GM19099 (cell line): ENCODE results near the gene GNG4.

Source experiments
- POLR2A ChIP-seq: IDR thresholded peaks from 3 replicates; pipeline ENCODE4 v1.6.1; 2011; ENCODE audit warnings: low read depth; ENCODE audit not compliant: insufficient read length; ENCODE audit errors: extremely low read depth

The GNG4 gene

DNA sequence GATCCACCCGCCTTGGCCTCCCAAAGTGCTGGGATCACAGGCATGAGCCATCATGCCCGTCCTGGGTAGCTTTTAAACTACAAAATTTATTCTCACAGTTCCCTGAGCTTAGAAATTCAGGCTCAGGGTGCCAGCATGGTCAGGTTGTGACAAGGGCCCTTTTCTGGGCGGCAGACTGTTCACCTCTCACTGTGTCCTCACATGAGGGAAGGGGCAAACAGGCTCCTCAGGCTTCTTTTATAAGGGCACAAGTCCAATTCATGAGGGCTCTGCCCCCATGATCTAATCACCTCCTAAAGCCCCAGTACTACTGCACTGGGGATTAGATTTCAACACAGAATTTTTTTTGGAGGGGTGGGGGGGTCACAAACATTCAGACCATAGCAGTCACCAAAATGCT is 36.8 kb downstream of the GNG4 start:
- no peak for TF ChIP-seq POLR2A

DNA sequence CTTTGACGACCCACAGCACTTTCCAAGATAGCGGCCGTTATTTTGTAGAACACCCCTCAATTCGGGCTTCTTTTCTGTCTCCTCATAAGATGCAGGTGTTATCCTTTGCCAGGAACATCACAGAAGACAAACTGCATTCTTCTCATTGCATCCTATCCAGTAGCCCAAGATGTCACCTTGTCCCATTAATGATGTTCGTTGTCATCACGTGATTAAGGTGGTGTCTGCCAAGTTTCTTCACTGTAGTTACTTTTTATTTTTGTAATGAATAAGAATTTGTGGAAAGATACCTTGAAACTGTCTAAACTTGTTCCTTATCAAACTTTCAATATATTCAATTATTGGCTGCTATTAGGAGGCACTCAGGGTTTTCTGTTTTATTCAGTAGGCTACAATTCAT is 39.4 kb downstream of the GNG4 start:
- no peak for TF ChIP-seq POLR2A

DNA sequence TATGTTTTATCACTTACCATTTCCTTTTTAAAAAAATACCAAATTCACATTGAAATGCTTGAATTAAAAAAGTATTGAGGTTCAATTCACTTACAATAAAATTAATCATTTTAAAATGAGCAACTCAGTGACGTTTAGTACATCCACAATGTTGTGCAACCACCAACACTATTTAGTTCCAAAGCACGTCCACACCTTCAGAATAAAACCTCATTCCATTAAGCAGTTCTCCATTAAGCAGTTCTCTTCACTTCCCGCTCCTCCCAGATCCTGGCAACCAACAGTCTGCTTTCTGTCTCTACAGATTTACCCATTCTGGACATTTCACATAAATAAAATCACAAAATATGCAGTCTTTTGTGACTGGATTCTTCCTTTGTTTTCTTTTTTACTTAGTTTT is 41.3 kb downstream of the GNG4 start:
- TF ChIP-seq POLR2A: no peak

DNA sequence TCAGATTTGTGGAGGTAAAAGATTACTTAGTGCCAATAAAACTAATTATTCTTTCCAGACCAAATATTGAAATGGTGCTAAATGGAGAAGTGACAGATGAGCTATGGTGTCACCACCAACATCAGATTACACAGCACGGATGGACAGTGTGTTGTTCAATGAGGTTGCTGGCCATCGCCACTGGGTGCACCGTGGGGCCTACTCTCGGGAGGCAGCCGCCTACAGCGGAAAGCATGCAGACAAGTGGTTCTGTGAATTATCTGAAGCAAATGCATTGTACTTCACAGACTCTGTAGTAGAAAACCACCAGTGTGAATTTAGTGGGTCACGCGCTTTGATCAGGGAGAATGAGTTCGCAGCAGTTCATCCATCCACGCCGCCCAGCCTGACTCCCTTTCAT is 42.3 kb downstream of the GNG4 start:
- TF ChIP-seq POLR2A: no peak

DNA sequence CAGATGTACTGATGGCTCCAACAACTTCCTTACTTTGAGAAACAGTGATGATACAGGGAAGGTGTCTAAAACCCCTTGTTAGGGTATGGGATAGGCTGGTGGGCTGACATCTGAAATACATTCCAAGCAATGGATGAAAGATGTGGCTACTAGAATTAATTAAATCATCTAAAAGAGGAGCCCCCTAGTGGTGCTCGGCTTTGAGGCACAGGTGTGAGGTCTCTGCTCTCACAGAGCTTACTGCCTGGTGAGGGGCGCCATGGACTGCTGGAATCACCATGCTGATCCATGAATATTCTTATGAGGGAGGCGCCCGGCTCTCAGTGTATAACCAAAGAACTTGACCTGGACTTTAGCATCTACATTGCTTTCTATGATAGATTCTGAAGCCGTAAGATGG is 48.5 kb downstream of the GNG4 start:
- no peak for TF ChIP-seq POLR2A

DNA sequence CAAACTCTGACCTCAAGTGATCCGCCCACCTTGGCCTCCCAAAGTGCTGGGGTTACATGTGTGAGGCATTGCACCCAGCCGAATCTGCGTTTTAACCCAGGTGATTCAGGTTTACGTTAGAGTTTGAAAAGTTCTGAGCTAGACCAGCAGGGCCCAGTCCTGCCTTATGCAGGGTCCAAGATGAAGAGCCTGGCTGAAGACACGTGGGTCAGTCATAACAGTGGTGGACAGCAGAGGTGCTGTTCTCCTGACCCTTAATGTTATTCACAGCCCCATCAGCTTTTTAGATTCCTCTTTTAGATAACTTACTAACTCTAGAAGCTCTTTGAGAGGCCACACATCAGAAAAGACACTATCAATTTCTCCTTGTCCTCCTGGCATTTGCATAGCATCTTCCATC is 50.0 kb downstream of the GNG4 start:
- no peak for TF ChIP-seq POLR2A

DNA sequence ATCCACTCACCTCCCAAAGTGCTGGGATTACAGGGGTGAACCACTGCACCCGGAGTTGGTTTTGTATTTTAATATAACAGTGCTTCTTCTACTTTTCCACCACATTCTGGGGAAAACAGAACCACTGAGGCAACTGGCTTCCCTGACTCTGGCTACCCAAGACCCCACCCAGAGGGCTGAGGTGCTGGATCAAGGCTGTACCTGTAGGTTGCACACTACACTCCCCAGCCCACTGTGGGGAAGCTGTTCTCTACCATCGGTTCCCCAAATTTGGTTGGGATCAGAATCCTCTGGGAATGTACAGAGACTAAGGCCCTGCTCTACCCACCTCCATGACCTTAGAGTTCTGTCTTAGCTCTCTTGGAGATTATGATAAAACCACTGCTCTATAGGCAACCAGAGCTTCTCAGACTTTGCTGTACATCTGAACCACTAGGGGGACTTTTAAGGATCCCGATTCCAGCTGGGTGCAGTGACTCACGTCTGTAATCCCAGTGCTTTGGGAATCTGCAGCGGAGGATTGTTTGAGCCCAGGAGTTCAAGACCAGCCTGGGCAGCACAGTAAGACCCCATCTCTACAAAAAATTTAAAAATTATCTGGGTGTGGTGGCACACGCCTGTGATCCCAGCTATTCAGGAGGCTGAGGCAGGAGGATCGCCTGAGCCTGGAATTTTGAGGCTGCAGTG is 51.6 kb downstream of the GNG4 start:
- TF ChIP-seq POLR2A: no peak

DNA sequence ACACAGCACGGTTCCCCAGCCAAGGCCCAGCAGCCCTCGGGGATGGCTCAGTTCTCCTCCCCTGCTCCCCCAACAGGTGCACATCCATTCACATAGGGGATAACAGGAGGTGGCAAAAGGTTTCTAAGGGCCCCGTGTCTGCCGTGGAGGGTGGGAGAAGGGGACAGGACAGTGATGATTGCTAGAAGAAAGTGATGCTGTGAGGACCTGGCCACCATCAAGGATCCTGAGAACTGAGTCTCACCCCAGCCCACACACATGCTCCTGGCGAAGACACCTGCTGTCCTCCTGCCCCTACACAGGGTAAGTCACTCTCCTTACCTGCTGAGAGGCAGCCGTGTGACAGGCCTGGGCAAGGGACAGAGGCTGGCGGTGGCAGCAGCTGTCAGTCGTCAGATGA is 54.5 kb downstream of the GNG4 start:
- TF ChIP-seq POLR2A: no peak

DNA sequence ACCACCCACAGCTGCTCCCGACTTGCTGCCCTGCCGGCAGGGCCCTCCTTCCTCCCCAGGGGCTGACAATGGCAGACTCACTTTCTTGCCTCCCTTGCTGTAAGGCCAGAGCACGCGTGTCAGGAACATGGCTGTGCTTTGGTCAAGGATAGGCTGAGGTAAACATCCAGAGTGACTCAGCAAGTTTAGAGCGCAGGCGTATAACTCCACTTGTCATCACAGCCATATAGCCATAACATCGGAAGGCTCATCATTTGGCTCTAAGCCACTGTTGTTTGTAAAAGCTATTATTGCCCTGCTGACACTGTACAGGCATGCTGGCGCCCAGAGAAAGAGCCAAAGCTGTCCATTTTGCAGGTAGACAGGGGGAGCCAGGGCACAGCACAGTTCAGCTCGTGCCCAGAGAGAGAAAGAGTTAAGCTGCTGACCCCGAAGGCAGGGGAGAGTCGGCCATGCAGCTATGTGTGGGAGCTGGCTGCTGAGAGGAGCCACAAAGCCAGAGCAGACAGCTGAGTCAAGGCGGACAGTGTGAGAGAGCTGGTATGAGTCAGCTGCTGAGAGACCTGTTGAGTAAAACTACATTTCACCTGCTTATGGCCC is 60.6 kb downstream of the GNG4 start:
- no peak for TF ChIP-seq POLR2A

DNA sequence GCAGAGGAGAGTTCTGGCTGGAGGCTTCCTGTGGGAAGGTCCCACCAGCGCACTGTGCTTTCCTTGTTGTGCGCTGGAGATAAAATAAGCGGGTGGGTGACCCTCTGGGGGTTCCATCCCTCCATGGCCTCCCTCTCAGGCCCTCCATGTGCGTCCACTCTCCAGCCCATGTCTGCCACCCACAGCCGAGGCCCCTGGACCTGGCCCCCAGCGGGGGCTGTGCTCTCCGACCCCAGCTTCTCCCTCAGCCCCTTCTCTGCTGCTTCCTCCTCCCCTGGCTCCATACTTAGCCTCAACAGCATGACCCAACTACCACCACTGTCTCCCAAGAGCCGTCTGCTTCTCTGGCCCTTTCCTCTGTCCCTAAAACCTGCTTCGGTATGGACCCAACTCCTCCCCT is 61.4 kb downstream of the GNG4 start:
- TF ChIP-seq POLR2A: no peak

DNA sequence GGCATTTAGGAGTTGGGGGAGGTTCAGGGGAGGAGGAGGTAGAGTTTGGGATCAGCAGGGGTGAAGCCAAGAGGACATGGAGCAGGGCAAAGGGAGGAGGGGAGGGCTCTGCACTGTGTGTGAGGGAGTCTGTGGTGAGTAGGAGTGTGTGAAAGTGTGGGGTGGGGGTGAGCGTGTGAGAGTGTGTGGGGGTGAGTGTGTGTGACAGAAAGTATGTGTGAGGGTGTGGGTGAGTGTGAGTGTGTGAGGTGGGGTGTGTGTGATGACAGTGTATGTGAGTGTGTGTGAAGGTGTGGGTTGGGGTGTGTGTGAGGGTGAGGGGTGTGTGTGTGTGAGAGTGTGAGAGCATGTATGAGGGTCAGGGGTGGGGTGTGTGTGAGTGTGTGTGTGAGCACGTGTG is 62.6 kb downstream of the GNG4 start:
- TF ChIP-seq POLR2A: no peak

DNA sequence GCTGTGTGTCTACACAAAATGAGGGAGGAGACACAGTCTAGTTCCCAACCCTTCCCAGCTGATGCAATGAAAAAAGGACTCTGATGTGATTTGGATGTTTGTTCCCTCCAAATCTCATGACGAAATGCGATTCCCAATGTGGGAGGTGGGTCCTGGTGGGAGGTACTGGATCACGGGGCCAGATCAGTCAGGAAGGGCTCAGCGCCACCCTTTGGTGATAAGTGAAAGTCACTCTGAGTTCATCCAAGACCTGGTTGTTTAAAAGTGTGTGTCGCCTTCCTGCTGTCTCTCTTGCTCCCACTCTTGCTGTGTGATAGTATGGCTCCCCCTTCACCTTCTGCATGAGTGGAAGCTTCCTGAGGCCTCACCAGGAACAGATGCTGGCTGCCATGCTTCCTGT is 63.2 kb downstream of the GNG4 start:
- no peak for TF ChIP-seq POLR2A

DNA sequence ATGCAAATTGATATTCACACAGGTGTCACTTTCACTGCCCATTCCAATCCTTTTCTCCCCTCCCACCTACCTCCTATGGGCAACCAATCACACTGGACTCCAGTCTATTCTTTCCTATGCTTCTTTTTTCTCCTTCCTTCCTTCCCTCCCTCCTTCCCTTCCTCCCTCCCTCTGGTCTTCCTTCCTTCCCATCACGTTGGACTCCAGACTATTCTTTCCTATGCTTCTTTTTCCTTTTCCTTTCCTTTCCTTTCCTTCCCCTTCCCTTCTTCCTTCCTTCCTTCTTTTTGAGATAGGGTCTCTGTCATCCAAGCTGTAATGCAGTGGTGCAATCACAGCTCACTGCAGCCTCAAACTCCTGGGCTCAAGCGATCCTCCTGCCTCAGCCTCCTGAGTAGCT is 64.6 kb downstream of the GNG4 start:
- TF ChIP-seq POLR2A: no peak

DNA sequence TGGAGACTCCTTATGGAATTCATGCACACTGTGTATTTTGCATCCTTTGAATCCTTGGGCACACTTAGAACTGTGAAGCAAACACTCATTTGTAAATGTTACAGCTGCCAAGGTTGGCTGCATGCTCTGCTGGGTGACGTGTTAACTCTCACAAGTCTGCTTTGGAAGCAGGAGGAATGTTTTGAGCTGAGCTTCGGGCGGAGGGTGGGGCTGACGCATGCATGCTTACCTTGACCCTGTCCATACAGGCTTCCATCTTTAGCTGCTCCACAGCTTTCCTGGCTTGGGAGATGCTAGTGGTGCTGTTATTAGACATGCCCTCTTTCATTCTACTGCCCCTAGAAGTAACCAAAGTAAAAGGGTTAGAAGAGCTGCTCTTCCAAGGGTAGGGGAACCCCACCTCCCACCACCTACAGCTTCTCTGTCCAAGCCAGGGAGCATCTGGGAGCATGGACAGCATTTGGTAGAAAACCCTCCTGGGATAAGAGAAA is 66.0 kb downstream of the GNG4 start:
- no peak for TF ChIP-seq POLR2A

DNA sequence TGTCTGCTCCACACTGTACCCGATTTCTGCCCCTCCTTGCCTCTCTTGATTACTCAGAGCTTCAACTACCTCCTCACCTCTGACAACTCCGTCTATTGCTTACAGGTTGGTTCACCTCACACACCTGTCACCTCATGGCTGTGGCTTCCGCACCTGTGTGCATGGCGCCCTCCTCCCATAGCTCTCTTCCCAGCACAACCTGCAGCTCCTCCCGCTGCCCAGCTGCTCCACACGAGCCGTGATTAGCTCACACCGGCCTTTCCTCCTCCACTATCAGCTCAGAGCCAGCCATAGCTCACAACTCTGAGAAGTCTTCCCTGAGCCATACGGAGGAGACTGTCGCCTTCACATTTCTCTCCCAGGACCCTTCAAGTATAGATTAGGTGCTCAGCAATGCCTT is 67.5 kb downstream of the GNG4 start:
- TF ChIP-seq POLR2A: no peak

DNA sequence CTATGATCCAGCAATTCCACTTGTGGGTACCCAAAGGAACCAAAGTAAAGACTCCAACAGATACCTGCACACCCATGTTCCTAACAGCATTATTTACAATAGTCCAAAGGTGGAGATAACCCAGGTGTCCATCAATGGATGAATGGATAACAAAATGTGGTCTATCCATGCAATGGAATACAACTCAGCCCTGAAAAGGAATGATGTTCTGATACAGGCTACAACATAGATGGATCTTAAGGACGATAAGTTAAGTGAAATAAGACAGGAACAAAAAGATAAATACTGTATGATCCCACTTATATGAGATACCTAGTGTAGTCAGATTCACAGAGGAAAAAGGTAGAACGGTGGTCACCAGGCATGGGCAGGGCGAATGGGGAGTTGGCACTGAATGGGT is 69.7 kb downstream of the GNG4 start:
- no peak for TF ChIP-seq POLR2A

DNA sequence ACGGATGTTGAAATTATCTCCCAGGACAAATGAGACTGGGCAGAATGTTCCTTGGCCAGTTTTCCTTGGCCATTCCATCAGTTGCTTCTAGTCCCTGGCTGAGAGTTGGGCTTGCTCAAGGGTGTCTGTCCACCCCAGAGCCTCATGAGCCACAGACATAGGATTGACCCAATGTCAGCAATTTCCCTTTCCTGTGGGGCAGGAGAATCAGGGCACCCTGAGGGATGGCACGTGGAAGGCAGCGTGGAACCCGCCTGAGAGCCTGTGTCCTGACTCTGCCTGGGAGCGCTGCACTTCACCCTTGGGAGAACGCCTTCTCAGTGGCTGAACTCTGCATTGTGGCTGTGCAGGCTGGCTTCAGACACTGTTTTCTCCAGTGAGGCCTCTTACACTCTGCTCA is 74.0 kb downstream of the GNG4 start:
- TF ChIP-seq POLR2A: no peak

DNA sequence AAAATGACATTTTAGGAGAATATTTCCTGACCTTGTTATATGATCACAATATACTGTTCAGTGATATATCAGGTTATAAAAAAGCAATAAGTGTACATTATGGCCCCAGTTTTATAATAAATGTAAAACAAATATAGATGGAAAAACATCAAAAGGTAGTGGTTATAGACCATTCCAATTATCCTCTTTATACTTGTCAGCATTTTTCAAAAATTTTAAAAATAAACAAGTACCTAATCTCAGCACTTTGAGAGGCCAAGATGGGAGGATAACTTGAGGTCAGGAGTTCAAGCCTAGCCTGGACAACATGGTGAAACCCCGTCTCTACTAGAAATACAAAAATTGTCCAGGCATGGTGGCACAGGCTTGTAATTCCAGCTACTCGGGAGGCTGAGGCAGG is 75.7 kb downstream of the GNG4 start:
- no peak for TF ChIP-seq POLR2A

DNA sequence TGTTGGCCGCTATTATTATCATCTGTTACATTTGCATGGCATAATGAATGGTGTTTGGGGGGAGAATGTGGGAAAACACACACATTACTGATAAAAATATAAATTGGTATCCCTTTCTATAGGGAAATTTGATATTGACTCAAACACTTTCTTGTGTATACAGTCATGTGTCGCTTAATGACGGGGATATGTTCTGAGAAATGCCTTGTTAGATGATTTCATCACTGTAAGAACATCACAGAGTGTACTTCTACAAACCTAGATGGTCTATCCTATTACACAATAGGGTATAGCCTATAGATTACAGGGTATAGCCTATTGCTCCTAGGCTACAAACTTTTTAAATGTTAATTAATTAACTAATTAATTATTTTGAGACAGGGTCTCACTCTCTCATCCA is 78.1 kb downstream of the GNG4 start:
- TF ChIP-seq POLR2A: no peak
